Loucy (cell line): ENCODE data around the gene CACYBP.

Experiments
- H2AFZ ChIP-seq: fragments of 200-600 bp; sonication (generic); 2 replicates; pipeline ENCODE4 v1.6.0; 2016; ENCODE audit warnings: antibody characterized with exemption, mild to moderate bottlenecking, low read length, moderate library complexity
- H3F3A ChIP-seq: fragments of 200-600 bp; 2 replicates; pipeline ENCODE4 v1.6.0; 2016; ENCODE audit warnings: antibody characterized with exemption, low read depth, mild to moderate bottlenecking
- H3K27me3 ChIP-seq: fragments of 200-600 bp; sonication (generic); 2 replicates; pipeline ENCODE4 v1.6.1; 2014; ENCODE audit warnings: low read length, mild to moderate bottlenecking; ENCODE audit not compliant: insufficient read depth, poor library complexity, severe bottlenecking
- H3K36me3 ChIP-seq: fragments of 200-600 bp; sonication (generic); 2 replicates; pipeline ENCODE4 v1.6.1; 2016; ENCODE audit warnings: low read length; ENCODE audit not compliant: insufficient read depth
- H3K4me1 ChIP-seq: fragments of 200-600 bp; sonication (generic); 2 replicates; pipeline ENCODE4 v1.5.1; 2014; ENCODE audit warnings: low read length, mild to moderate bottlenecking; ENCODE audit not compliant: insufficient read depth, poor library complexity, severe bottlenecking
- H3K4me2 ChIP-seq: fragments of 200-600 bp; sonication (generic); 2 replicates; pipeline ENCODE4 v1.6.0; 2014; ENCODE audit warnings: antibody characterized with exemption, low read length, low read depth, mild to moderate bottlenecking; ENCODE audit not compliant: poor library complexity, severe bottlenecking
- H3K4me3 ChIP-seq: fragments of 200-600 bp; sonication (generic); 2 replicates; pipeline ENCODE4 v1.5.1; 2014; ENCODE audit warnings: low read length, mild to moderate bottlenecking, mixed read lengths; ENCODE audit not compliant: poor library complexity, severe bottlenecking
- H3K79me2 ChIP-seq: fragments of 200-600 bp; sonication (generic); 2 replicates; pipeline ENCODE4 v1.6.1; 2014; ENCODE audit warnings: low read length; ENCODE audit not compliant: insufficient read depth
- H3K9ac ChIP-seq: fragments of 200-600 bp; sonication (generic); 2 replicates; pipeline ENCODE4 v1.6.0; 2014; ENCODE audit warnings: mild to moderate bottlenecking, low read depth, low read length, moderate library complexity; ENCODE audit not compliant: poor library complexity, severe bottlenecking
- H3K9me2 ChIP-seq: fragments of 200-600 bp; sonication (generic); replicated peaks from 2 replicates; pipeline ENCODE4 v1.6.1; 2016; ENCODE audit warnings: low read depth, low read length, mixed read lengths
- H3K9me3 ChIP-seq: fragments of 200-600 bp; sonication (generic); 2 replicates; pipeline ENCODE4 v1.6.1; 2014; ENCODE audit warnings: mild to moderate bottlenecking, antibody characterized with exemption, low read length, low read depth; ENCODE audit not compliant: insufficient read depth
- H4K20me1 ChIP-seq: fragments of 200-600 bp; sonication (generic); 2 replicates; pipeline ENCODE4 v1.6.0; 2014; ENCODE audit warnings: antibody characterized with exemption, low read length, mild to moderate bottlenecking; ENCODE audit not compliant: insufficient read depth, poor library complexity, severe bottlenecking
- EZH2phosphoT487 ChIP-seq: fragments of 200-600 bp; IDR thresholded peaks from 2 replicates; pipeline ENCODE4 v1.6.1; 2018; ENCODE audit warnings: antibody characterized with exemption, mild to moderate bottlenecking, moderate library complexity, borderline replicate concordance
- TF ChIP-seq, protein P1 (sequence below): fragments of 200-600 bp; sonication (generic); conservative IDR thresholded peaks from 2 replicates; pipeline ENCODE4 v1.5.1; 2014; ENCODE audit warnings: mild to moderate bottlenecking, antibody characterized with exemption, low read length

The CACYBP gene

DNA sequence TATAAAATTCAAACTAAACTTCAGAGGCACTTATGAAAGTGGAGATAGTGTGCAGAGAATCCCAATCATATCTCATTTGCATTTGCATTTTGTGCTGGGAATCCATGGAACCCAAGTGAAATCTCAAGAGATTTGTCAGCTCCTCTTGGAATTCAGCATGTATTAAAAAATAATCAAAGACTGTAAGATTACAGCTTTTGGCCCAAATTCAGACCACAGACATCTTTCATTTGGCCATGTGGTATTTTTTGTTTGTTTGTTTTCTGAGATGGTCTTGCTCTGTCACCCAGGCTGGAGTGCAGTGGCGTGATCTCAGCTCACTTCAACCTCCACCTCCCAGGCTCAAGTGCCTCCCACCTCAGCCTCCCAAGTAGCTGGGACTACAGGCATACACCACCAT is 3.8 kb upstream of the CACYBP start:
- no peak for TF ChIP-seq EZH2phosphoT487
- TF ChIP-seq, protein P1, sequence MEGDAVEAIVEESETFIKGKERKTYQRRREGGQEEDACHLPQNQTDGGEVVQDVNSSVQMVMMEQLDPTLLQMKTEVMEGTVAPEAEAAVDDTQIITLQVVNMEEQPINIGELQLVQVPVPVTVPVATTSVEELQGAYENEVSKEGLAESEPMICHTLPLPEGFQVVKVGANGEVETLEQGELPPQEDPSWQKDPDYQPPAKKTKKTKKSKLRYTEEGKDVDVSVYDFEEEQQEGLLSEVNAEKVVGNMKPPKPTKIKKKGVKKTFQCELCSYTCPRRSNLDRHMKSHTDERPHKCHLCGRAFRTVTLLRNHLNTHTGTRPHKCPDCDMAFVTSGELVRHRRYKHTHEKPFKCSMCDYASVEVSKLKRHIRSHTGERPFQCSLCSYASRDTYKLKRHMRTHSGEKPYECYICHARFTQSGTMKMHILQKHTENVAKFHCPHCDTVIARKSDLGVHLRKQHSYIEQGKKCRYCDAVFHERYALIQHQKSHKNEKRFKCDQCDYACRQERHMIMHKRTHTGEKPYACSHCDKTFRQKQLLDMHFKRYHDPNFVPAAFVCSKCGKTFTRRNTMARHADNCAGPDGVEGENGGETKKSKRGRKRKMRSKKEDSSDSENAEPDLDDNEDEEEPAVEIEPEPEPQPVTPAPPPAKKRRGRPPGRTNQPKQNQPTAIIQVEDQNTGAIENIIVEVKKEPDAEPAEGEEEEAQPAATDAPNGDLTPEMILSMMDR, result no peak
- no peaks in the 10 kb centered on the region for H3K9me3 ChIP-seq
- no peak overlapping the region for H3K4me2 ChIP-seq
- H3K4me1 ChIP-seq, result peaks cover 13% of the 10 kb centered on the region
- H3K9me2 ChIP-seq, result no peaks in the 10 kb centered on the region
- no peak overlapping the region for H2AFZ ChIP-seq
- H3F3A ChIP-seq, result peaks cover 6% of the 10 kb centered on the region; the same call in 1 of the 2 replicates
- H4K20me1 ChIP-seq, result peaks cover 9% of the 10 kb centered on the region
- peaks cover 11% of the 10 kb centered on the region for H3K79me2 ChIP-seq
- no peak overlapping the region for H3K9ac ChIP-seq
- H3K4me3 ChIP-seq, result no peak overlapping the region
- no peaks in the 10 kb centered on the region for H3K36me3 ChIP-seq
- H3K27me3 ChIP-seq, result no peaks in the 10 kb centered on the region

DNA sequence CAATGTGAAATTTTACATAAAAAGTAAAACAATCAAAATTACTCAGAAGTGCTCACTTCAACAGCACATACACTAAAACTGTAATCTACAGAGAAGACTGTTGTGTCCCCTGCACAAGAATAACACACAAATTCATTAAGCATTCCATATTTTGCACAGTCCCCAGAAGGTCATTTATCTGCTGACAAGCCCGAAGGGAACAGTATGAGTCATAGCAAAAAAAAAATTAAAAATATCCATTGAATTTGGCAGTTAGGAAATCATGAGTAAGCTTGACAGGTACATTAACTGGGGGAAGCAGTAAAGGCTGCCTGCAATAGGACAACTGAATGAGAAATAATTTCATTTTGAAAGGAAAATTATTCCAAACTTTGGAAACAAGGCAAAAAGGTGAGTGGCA is 3.3 kb upstream of the CACYBP start:
- Histone ChIP-seq H4K20me1 (peaks cover 14% of the 10 kb centered on the region), H3K27me3 (no peaks in the 10 kb centered on the region), H3K4me2 (no peak overlapping the region), H3K4me1 (peaks cover 18% of the 10 kb centered on the region), H3K9me3 (no peaks in the 10 kb centered on the region), H3K9ac (no peak overlapping the region), H3K4me3 (no peak overlapping the region), H3K79me2 (peaks cover 16% of the 10 kb centered on the region), H3K36me3 (no peaks in the 10 kb centered on the region), H3F3A (peaks cover 6% of the 10 kb centered on the region; the same call in 1 of the 2 replicates), H3K9me2 (no peaks in the 10 kb centered on the region), H2AFZ (no peak overlapping the region)
- no peak for TF ChIP-seq EZH2phosphoT487
- TF ChIP-seq, protein P1, result no peak

DNA sequence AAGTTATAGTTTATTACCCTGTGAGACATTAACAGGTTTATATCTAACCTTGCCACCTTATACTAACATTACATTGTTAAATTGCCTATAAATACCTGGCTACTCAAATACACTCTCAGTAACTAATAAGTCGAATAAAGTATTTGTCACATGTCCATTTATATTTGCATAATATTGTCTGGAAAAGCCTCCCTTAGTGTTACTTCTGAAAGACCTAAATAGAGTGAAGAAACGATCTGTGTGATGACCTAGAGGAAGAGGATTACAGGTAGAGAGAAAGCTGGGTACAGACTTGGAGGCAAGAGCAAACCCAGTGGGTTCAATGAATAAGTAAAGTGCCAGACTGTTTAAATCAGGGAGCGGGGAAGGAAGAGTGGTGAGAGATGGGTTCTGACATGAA is 2.7 kb upstream of the CACYBP start:
- Histone ChIP-seq H2AFZ (no peak overlapping the region), H3K27me3 (no peaks in the 10 kb centered on the region), H3K4me1 (peaks cover 23% of the 10 kb centered on the region), H3F3A (peaks cover 6% of the 10 kb centered on the region; the same call in 1 of the 2 replicates), H3K9me2 (no peaks in the 10 kb centered on the region), H3K4me2 (no peak overlapping the region), H3K36me3 (no peaks in the 10 kb centered on the region), H3K4me3 (no peak overlapping the region), H3K9ac (no peak overlapping the region), H4K20me1 (peaks cover 18% of the 10 kb centered on the region), H3K79me2 (peaks cover 22% of the 10 kb centered on the region), H3K9me3 (no peaks in the 10 kb centered on the region)
- TF ChIP-seq EZH2phosphoT487, result no peak
- TF ChIP-seq, protein P1, result no peak
